GM21360 (cell line): ENCODE data around the gene TTLL11.
"Not testable (repeated sequence)": the region's sequence is repeated elsewhere in the genome, so short reads cannot be mapped to it uniquely, and the experiment has no call there.

Source experiments
- ATAC-seq: cut with Tn5 transposase; IDR thresholded peaks from one replicate; pipeline ENCODE4 v1.9.1; 2021; ENCODE audit warnings: mild to moderate bottlenecking, moderate library complexity; ENCODE audit not compliant: unreplicated experiment

The TTLL11 gene

GRCh38 chr9:122085260-122085659, 7.8 kb downstream of the TTLL11 start:
- no peak for ATAC-seq

GRCh38 chr9:122084026-122084675, 9.0 kb downstream of the TTLL11 start:
- no peak for ATAC-seq

- no peak for ATAC-seq
Observed at GRCh38 chr9:122080986-122081385, 12.1 kb downstream of the TTLL11 start.

- no peak for ATAC-seq
Observed at GRCh38 chr9:122078557-122078956, 14.6 kb downstream of the TTLL11 start.

GRCh38 chr9:122076773-122077172, 16.3 kb downstream of the TTLL11 start:
- no peak for ATAC-seq

- no peak for ATAC-seq
Observed at GRCh38 chr9:122076117-122076516, 17.0 kb downstream of the TTLL11 start.

GRCh38 chr9:122075135-122076030, 17.7 kb downstream of the TTLL11 start:
- no peak for ATAC-seq

GRCh38 chr9:122071715-122072114, 21.4 kb downstream of the TTLL11 start:
- ATAC-seq: no peak

GRCh38 chr9:122070728-122071515, 22.2 kb downstream of the TTLL11 start:
- no peak for ATAC-seq

GRCh38 chr9:122066680-122067079, 26.4 kb downstream of the TTLL11 start:
- not testable (repeated sequence) for ATAC-seq

GRCh38 chr9:122065923-122066629, 27.0 kb downstream of the TTLL11 start:
- ATAC-seq: no peak

GRCh38 chr9:122060481-122060880, 32.6 kb downstream of the TTLL11 start:
- no peak for ATAC-seq

GRCh38 chr9:122059955-122060324, 33.2 kb downstream of the TTLL11 start:
- ATAC-seq: no peak

GRCh38 chr9:122059214-122059954, 33.7 kb downstream of the TTLL11 start:
- ATAC-seq: no peak

GRCh38 chr9:122058709-122059108, 34.4 kb downstream of the TTLL11 start:
- no peak for ATAC-seq

GRCh38 chr9:122058051-122058450, 35.1 kb downstream of the TTLL11 start:
- ATAC-seq: no peak

GRCh38 chr9:122057211-122057610, 35.9 kb downstream of the TTLL11 start:
- ATAC-seq: no peak

GRCh38 chr9:122056484-122056883, 36.6 kb downstream of the TTLL11 start:
- no peak for ATAC-seq

GRCh38 chr9:122055701-122056100, 37.4 kb downstream of the TTLL11 start:
- ATAC-seq: no peak
